GF-D8 (cell line): ENCODE measurements around the gene SCGB1A1.
"Not testable (repeated sequence)": the region's sequence is repeated elsewhere in the genome, so short reads cannot be mapped to it uniquely, and the experiment has no call there.

ENCODE experiments used
- DNase-seq: peaks from one replicate; lab custom pipeline; 2025; lab: John Stamatoyannopoulos, UW

The SCGB1A1 gene

GRCh38 chr11:62449912-62450311, 31.1 kb downstream of the SCGB1A1 start:
- DNase-seq = not testable (repeated sequence)

GRCh38 chr11:62450543-62451240, 31.9 kb downstream of the SCGB1A1 start:
- no peak for DNase-seq

GRCh38 chr11:62451241-62451621, 32.4 kb downstream of the SCGB1A1 start:
- no peak for DNase-seq

GRCh38 chr11:62452261-62452660, 33.4 kb downstream of the SCGB1A1 start:
- DNase-seq = no peak

GRCh38 chr11:62452839-62453468, 34.1 kb downstream of the SCGB1A1 start:
- DNase-seq = no peak

GRCh38 chr11:62456630-62457029, 37.8 kb downstream of the SCGB1A1 start:
- no peak for DNase-seq

GRCh38 chr11:62457478-62457877, 38.6 kb downstream of the SCGB1A1 start:
- no peak for DNase-seq

GRCh38 chr11:62458212-62459002, 39.6 kb downstream of the SCGB1A1 start:
- no peak for DNase-seq

- no peak for DNase-seq
Measured at GRCh38 chr11:62459080-62459479, 40.2 kb downstream of the SCGB1A1 start.

- DNase-seq = no peak
Measured at GRCh38 chr11:62461740-62462507, 43.1 kb downstream of the SCGB1A1 start.

- DNase-seq = no peak
Measured at GRCh38 chr11:62462508-62462892, 43.7 kb downstream of the SCGB1A1 start.

GRCh38 chr11:62463121-62463542, 44.3 kb downstream of the SCGB1A1 start:
- DNase-seq = no peak

GRCh38 chr11:62464655-62465054, 45.8 kb downstream of the SCGB1A1 start:
- DNase-seq = no peak

- no peak for DNase-seq
Measured at GRCh38 chr11:62466444-62466843, 47.6 kb downstream of the SCGB1A1 start.

GRCh38 chr11:62468577-62468976, 49.7 kb downstream of the SCGB1A1 start:
- no peak for DNase-seq

GRCh38 chr11:62471603-62472002, 52.8 kb downstream of the SCGB1A1 start:
- no peak for DNase-seq

- no peak for DNase-seq
Measured at GRCh38 chr11:62472063-62472884, 53.4 kb downstream of the SCGB1A1 start.
